ENCODE measurements around the gene PTPRD.

PTPRD gene

DNA sequence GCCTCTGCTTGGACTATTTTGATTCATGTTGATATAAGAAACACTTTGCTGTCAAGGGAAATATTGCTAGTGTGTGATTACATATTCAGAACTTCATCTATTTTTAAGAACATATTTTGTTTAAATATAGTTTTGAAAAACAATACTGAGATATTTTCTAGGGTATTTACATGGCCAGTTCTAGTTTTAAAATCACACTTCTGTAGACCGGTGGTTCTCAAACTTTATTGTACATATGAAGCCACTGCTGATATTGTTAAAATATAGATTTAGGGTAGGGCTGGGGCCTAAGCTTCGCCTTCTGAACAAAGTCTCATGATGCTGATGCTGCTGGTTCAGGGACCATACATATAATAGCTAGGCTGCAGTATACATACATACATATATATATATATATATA is 1000.0 kb downstream of the PTPRD start:
- no peak for DNase-seq (ENCODE audit: low read depth in 2 of 2)

DNA sequence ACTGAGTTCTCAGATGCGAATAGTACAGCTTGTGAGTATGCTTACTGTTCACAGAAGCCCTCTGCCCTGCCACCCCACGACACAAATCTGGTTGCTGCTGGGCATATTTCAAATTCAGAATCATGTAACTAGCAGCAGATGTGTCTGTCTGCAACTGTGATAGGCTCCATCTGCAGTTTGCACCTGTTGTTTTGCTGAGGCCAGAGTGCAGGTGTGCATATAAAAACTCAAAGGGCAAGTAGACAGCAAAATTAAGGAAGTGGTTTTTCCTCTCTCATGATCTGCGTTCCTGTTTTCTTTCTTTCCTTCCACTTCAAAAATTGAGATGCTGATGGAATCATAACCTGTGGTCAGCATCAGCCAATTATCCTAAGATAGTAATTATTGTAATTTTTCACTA is 1000.5 kb downstream of the PTPRD start:
- no peak for DNase-seq (ENCODE audit: low read depth in 2 of 2)

GRCh38 chr9:9605681-9606080 is 1007.1 kb downstream of the PTPRD start:
- DNase-seq (ENCODE audit: low read depth in 2 of 2): no peak

GRCh38 chr9:9603345-9603744 is 1009.5 kb downstream of the PTPRD start:
- DNase-seq (ENCODE audit: low read depth in 2 of 2): no peak

- DNase-seq (ENCODE audit: low read depth in 2 of 2): no peak
Observed at GRCh38 chr9:9598723-9599122, 1014.1 kb downstream of the PTPRD start.

DNA sequence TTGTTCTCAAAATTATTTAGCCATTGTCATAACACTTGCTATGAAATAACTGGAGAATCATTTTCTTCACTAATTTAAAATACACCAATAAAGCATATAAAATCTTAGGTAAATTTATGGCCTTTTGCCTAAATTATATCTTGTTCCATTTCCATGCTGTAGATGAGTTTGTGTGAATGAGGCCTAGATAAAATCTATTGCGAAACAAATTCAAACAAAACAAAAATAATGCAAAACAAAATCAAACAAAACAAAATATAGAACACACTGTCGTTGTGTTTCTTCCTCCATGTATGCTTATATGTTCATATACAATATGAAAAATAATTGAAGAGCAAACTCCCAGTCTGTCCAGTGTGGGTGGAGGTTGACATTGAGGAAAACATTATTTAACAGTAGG is 1020.7 kb downstream of the PTPRD start:
- DNase-seq (ENCODE audit: low read depth in 2 of 2): no peak

DNA sequence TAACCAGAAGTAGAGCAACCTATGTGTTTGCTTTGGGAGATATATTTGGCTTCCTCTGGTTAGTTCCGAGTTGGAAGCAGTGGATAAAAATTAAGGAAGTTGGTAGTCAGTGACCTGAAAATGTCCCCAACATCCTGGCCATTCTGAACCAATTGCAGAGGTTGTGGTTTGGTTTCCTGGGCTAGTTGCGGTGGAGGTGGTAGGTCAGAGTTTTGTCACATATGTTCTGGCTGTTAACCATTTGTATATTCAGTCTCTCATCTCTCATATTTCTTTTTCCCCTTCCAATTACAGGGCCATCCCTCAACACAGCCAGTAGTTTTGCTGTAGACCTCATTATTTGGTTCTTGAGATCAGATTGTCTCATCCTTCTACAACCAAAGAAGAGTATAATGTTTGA is 1026.9 kb downstream of the PTPRD start:
- DNase-seq (ENCODE audit: low read depth in 2 of 2): no peak

DNA sequence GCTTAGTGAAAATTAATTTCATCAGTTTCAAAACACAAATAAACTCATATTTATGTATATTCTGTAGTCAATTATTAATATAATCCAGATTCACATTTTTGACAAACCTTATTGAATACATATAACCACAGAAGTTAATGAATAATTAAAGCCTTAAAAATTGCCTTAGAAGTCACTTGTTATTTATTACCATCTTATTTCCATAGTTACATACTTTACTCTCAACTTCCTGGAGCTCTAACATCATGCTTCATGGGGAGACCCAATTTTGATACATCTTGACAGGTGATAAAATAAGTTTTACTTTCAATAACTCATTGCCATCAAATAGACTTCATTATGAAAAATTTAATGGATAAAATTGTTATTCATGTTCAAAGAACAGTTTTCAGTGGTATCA is 1038.7 kb downstream of the PTPRD start:
- no peak for DNase-seq (ENCODE audit: low read depth in 2 of 2)

DNA sequence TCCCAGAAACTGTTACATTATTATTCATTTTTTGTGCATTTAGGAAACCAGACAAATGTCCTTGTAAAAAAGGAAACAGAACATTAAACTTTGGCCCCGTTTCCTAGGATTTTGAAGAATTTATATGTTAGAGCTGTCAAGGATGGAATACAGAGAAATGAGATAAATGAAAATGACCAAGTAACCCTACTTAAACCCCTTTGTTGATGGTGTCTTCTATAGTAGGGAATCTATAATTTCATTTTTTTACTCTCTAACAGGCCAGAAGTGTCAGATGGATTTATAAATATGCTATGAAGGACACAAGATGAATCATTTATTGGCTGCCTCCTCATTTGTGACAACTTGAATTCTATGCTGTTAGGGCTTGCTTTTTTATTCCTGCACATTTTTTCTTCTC is 1047.1 kb downstream of the PTPRD start:
- DNase-seq (ENCODE audit: low read depth in 2 of 2): no peak

- no peak for DNase-seq (ENCODE audit: low read depth in 2 of 2)
Observed at GRCh38 chr9:9563817-9564216, 1049.0 kb downstream of the PTPRD start.

DNA sequence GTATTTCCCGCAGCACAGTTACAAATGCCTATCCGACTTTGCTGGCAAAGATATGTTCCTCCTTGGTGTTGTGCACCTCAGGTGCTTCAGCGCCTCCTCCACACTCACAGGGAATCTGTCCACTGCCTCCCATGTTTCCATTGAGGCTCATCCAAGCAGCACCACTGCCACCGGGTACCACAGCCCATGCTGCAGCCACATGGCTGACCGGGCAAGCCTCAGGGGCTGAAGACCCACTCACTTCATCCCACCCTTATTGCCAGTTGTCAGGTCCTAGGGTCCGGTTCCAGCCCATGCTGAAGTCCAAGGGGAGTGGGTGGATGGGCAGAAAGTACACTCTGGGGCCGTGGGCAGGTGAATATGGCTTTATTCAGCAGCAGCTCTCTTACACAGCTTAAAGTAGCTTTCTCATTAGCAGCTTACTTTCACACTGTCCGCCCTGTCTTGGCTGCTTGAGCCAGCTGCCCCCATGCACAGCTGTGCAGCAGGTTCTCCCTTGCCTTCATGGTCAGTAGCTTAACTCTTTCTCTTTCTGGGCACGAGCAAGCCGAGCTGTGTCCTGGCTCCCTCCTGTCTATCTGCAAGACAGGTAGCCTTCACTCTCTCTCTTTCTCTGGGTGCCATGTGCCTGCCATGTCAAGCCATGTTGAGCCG is 1052.3 kb downstream of the PTPRD start:
- no peak for DNase-seq (ENCODE audit: low read depth in 2 of 2)

DNA sequence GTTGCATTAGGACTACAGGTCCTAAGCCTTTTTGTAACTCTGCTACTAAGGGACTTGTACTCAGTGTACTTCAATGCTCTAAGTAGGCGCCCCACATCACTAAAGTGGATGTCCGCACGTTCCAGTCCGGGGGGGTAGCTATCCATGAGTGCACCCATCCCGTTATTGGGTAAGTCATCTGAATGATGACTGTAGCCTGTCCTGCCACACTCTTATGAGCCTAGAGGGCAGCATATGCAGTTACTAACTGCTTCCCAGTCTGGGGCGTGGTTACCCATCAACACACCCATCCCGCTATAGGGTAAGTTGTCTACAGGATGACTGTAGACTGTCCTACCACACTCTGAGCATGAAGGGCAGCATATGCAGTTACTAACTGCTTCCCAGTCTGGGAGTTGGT is 1053.9 kb downstream of the PTPRD start:
- DNase-seq (ENCODE audit: low read depth in 2 of 2): no peak

DNA sequence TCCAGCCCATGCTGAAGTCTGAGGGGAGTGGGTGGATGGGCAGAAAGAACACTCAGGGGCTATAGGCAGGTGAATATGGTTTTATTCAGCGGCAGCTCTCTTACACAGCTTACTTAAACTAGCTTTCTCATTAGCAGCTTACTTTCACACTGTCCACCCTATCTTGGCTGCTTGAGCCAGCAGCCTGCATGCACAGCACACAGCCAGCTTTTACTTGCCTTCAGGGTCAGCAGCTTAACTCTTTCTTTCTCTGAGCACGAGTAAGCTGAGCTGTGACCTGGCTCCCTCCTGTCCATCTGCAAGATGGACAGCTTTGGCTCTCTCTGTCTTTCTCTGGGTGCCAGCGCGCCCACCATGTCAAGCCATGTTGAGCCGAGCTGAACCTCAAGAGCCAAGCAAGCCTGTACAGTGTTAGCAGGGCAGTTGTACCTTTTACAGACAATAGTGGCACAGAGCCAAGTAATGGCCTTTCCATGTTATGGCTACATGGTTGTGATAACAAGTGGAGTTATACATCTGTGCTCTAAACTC is 1054.9 kb downstream of the PTPRD start:
- DNase-seq (ENCODE audit: low read depth in 2 of 2): no peak

GRCh38 chr9:9556865-9557803 is 1055.7 kb downstream of the PTPRD start:
- no peak for DNase-seq (ENCODE audit: low read depth in 2 of 2)

DNA sequence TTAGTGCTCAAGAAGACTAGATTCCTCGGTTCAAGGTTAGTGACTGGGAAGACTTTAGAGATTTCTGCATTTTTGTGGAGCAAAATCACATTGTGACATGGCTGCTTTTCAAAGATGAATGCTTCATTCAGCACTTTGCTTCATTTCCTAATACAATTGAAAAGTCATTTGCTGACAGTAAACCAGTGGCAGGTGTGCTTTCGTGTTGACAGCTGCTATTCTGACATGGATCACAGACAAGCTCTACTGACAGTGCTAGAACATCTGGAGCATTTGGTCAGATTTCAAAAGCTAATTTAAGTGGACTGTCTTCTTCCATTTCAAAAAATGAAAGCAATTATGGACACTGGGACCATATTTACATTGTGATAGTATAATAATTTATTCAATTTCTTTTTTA is 1060.1 kb downstream of the PTPRD start:
- DNase-seq (ENCODE audit: low read depth in 2 of 2): no peak

DNA sequence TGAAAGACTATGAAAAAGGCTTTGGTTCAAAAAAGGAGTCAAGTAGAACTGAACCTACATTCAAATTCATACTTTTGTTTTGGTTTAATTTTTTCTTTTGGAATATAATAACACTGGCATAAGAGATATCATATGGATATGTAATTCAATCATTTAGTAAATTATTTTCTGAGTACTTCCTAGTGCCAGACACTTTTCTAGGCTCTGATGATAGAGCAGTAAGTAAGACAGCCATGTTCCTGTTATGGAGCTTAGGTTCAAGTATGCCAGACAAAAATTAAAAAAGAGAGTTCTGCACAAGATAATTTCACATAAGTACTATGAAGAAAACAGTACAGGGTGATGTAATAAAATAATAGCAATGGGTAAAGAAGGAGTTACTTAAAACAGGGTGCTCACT is 1074.0 kb downstream of the PTPRD start:
- no peak for DNase-seq (ENCODE audit: low read depth in 2 of 2)

- no peak for DNase-seq (ENCODE audit: low read depth in 2 of 2)
Observed at GRCh38 chr9:9538356-9538755, 1074.4 kb downstream of the PTPRD start.

- DNase-seq (ENCODE audit: low read depth in 2 of 2): no peak
Observed at GRCh38 chr9:9536523-9536922, 1076.3 kb downstream of the PTPRD start.

DNA sequence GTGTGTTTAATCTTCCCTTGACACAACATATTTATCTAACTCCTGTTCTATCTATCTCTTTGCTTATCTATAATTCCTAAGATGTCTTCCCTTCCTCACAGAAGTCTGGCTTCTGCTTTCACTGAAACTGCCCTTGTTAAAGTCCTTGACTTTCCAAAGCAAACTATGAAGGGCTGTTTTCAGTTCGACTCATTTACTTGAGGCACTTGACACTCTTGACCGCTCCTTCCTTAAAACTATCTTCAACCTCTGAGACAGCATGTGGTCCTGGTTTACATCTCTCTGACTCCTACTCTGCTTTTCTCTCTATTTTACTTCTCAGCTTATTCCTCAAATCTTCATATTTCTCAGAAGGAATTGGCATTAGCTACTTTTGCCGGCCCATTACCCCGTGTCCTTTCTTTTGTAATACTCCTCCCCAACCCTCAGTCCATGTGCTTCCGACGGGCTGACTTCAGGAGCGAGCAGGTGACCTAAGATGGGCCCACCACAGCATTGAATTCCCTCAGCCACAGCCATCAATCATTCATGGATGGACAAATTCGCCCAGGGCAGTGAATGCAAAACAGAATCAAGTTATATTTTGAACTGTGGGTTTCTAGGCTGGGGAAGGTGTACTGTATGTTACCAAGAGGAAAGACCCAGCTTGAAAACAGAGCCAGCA is 1089.2 kb downstream of the PTPRD start:
- no peak for DNase-seq (ENCODE audit: low read depth in 2 of 2)

GRCh38 chr9:9522406-9522805 is 1090.4 kb downstream of the PTPRD start:
- no peak for DNase-seq (ENCODE audit: low read depth in 2 of 2)

DNA sequence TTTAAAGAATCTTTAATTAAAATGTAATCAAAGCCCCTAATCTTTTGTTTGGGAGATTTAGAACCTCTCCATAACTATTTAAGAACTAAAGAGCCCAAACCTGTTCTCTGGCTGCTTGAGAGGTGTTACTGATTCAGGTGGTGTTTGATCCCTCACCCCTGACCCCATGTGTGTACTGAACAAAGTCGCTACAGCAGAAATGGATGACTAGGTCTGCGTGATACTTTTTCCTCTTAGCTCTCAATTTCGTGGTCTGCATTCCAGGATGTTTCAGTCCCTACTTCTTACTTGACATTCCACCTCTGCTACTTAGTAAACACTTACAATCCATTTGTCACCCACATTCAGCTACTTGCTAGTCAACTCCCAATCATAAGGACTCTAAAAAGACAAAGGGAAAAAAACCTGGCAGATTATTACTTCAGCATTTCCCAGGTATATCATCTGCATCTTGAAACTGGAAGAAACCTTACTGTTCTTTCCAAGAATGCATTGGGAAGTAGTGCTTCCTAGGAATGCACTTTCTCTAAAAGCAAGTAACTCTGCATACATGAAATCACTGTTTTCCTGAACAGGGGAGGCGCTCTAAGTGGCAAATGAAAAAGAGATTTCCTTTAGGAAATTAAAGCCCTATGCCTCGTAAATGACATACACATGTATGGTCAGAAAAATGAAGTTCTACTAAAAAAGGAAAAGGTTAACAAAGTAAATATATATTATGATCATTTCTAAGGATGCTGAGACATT is 1091.6 kb downstream of the PTPRD start:
- no peak for DNase-seq (ENCODE audit: low read depth in 2 of 2)

DNA sequence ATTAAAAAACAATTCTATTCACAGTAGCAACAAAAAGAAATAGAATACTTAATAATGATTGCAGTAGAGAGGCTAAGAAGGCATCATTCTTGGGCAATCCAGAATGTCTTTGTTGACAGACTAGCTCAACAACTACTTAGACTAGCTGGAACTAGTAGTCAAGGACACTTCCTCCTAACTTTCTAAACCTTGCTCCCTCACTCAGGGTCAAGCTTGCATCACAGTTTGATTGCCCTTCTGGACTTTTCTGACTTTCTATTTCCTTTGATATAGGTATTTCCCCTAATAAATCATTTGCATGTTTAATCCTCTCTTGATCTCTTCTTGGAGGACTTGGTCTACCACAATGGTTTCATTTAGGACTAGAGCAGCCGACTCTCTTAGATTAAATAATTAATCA is 1107.9 kb downstream of the PTPRD start:
- no peak for DNase-seq (ENCODE audit: low read depth in 2 of 2)
